SK-N-MC (cell line): ENCODE measurements around the gene RUNX1.

Source experiments
- DNase-seq: peaks from one replicate; pipeline ENCODE4 v3.0.0-alpha.2; 2011; ENCODE audit warnings: low read depth, low spot score
- H3K27ac ChIP-seq: fragments of 200-600 bp; sonication (generic); 2 replicates; pipeline ENCODE4 v1.5.1; 2016; ENCODE audit warnings: mixed run types
- H3K36me3 ChIP-seq: fragments of 200-600 bp; sonication (generic); 2 replicates; pipeline ENCODE4 v1.6.1; 2017; ENCODE audit warnings: antibody characterized with exemption, low read length, mixed read lengths; ENCODE audit not compliant: insufficient read depth
- H3K4me3 ChIP-seq: fragments of 200-600 bp; sonication (generic); 2 replicates; pipeline ENCODE4 v1.5.1; 2016
- H3K9ac ChIP-seq: fragments of 200-600 bp; sonication (generic); 2 replicates; pipeline ENCODE4 v1.8.0; 2017; ENCODE audit warnings: mixed run types, mixed read lengths; ENCODE audit not compliant: insufficient read length
- H3K9me3 ChIP-seq: fragments of 200-600 bp; sonication (generic); 2 replicates; pipeline ENCODE4 v1.6.1; 2017; ENCODE audit warnings: low read depth, mild to moderate bottlenecking, antibody characterized with exemption, low read length, moderate library complexity, mixed read lengths
- EZH2 ChIP-seq: fragments of 200-600 bp; sonication (generic); IDR thresholded peaks from one replicate; pipeline ENCODE4 v1.6.1; 2017; ENCODE audit warnings: antibody characterized with exemption
- FOXP2 ChIP-seq: optimal IDR thresholded peaks from 2 replicates; pipeline ENCODE3; 2011; ENCODE audit warnings: mild to moderate bottlenecking, moderate library complexity; ENCODE audit not compliant: insufficient read depth; ENCODE audit errors: extremely low read length, control extremely low read depth
- POLR2AphosphoS5 ChIP-seq: IDR thresholded peaks from 2 replicates; pipeline ENCODE4 v1.6.1; 2012; ENCODE audit warnings: mild to moderate bottlenecking, low read depth, low read length, borderline replicate concordance

Gene RUNX1

DNA sequence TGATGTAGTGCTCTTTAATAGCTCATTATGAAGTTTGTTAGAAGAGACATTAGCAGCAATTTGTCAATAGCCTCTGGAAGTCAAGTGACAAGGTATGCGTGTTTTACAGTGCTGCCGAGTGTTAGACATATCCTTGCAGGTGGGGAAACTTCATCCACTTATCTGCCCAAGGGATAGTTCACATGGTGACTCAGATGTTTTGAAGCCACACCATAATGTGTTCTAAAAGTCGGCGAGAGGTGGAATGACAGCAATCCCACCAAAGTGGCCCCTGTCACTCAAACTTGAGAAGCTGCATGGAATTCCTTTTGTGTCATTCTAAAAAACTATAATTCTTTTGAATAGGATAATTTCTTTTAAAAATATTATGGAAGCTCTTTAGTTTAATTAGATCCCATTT, 98.1 kb downstream of the RUNX1 start:
- Histone ChIP-seq H3K27ac (no peak overlapping the region), H3K9me3 (no peaks in the 10 kb centered on the region), H3K4me3 (no peak overlapping the region), H3K9ac (no peak overlapping the region), H3K36me3 (no peaks in the 10 kb centered on the region)
- no peak for TF ChIP-seq POLR2AphosphoS5
- TF ChIP-seq FOXP2: no peak
- no peak for TF ChIP-seq EZH2
- no peak for DNase-seq

GRCh38 chr21:34949499-34949898, 99.6 kb downstream of the RUNX1 start:
- TF ChIP-seq POLR2AphosphoS5: no peak
- no peak for TF ChIP-seq EZH2
- no peak for TF ChIP-seq FOXP2
- Histone ChIP-seq H3K9ac (no peak overlapping the region), H3K27ac (no peak overlapping the region), H3K36me3 (no peaks in the 10 kb centered on the region), H3K4me3 (no peak overlapping the region), H3K9me3 (no peaks in the 10 kb centered on the region)
- no peak for DNase-seq

DNA sequence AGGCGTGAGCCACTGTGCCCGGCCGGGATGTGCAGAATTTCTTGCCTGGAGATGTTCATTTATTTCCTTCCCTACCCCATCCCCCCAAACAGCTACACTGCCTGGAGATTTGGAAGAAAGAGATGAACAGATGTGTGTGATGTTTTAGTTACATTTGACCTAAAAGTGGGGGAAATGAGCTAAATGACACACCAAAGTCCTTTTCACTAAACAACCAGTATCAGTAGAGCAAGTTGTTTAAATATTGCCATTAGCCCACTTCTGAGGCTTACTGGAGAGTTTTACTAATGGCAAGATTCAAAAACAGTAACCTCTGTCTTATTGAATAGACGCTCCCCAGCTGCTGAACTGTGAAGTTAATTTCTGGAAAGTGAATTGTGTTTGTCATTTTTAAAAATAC, 100.1 kb downstream of the RUNX1 start:
- Histone ChIP-seq H3K9ac (no peak overlapping the region), H3K9me3 (no peaks in the 10 kb centered on the region), H3K27ac (no peak overlapping the region), H3K36me3 (no peaks in the 10 kb centered on the region), H3K4me3 (no peak overlapping the region)
- DNase-seq: no peak
- TF ChIP-seq FOXP2 (no peak), POLR2AphosphoS5 (no peak), EZH2 (no peak)

DNA sequence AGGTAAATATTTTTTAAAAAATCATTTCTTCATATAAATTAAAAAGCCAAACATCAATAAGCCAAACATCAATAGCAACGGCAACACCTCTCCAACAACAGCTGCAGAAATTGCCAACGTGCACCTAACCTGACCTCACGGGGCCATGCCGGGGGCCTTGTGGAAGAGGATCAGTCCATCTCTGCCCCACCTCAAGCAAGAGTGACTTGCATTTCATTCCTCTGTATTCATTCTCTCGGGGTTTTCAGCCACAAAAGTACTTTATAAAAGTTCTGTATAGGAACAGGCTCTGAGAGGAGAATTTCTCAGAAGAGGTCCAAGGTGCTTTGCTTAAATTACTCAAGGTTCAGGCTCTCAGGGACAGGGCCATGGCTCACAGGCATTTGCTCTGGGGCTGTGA, 100.9 kb downstream of the RUNX1 start:
- H3K4me3 ChIP-seq: no peak overlapping the region
- no peaks in the 10 kb centered on the region for H3K9me3 ChIP-seq
- no peak for TF ChIP-seq POLR2AphosphoS5
- TF ChIP-seq EZH2: no peak
- H3K36me3 ChIP-seq: no peaks in the 10 kb centered on the region
- no peak overlapping the region for H3K27ac ChIP-seq
- no peak overlapping the region for H3K9ac ChIP-seq
- DNase-seq: no peak

GRCh38 chr21:34946916-34947534, 102.1 kb downstream of the RUNX1 start:
- no peak overlapping the region for H3K4me3 ChIP-seq
- H3K9ac ChIP-seq: no peak overlapping the region
- no peaks in the 10 kb centered on the region for H3K36me3 ChIP-seq
- TF ChIP-seq POLR2AphosphoS5 (no peak), EZH2 (no peak), FOXP2 (no peak)
- no peak for DNase-seq
- no peaks in the 10 kb centered on the region for H3K9me3 ChIP-seq
- H3K27ac ChIP-seq: no peak overlapping the region

GRCh38 chr21:34946385-34946840, 102.7 kb downstream of the RUNX1 start:
- no peaks in the 10 kb centered on the region for H3K36me3 ChIP-seq
- no peak for DNase-seq
- no peak overlapping the region for H3K4me3 ChIP-seq
- TF ChIP-seq FOXP2 (no peak), EZH2 (no peak), POLR2AphosphoS5 (no peak)
- no peak overlapping the region for H3K27ac ChIP-seq
- no peak overlapping the region for H3K9ac ChIP-seq
- no peaks in the 10 kb centered on the region for H3K9me3 ChIP-seq

GRCh38 chr21:34945288-34945687, 103.8 kb downstream of the RUNX1 start:
- H3K36me3 ChIP-seq: no peaks in the 10 kb centered on the region
- no peak overlapping the region for H3K4me3 ChIP-seq
- no peak overlapping the region for H3K9ac ChIP-seq
- TF ChIP-seq EZH2 (no peak), FOXP2 (no peak), POLR2AphosphoS5 (no peak)
- DNase-seq: no peak
- no peaks in the 10 kb centered on the region for H3K9me3 ChIP-seq
- no peak overlapping the region for H3K27ac ChIP-seq

DNA sequence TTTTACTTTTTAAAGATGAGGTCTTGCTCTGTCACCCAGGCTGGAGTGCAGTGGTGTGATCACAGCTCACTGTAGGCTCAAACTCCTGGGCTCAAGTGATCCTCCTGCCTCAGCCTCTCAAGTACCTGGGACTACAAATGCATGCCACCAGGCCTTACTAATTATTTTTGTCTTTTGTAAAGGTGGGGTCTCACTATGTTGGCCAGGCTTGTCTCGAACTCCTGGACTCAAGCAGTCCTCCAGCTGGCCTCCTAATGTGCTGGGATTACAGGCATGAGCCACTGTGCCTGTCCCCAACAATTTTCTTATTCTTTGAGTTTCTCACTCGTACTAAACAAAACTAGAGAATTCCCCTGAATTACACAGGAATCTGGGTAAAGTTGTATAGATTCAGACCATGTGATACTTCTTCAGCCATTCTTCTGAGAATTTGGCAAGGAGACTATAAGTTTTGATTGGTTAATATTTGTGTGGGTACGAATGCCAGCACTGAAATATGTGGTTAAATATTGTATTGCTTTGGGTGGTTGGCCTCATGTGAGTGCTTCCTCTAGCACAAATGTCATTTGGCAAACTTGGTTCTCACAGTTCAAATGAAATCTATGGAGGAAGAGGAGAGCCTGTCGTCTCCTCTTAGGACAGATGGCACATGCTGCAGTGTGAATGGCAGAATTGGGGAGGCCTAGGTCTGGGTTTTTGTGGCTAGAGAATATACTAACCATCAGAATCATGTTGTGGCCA, 104.9 kb downstream of the RUNX1 start:
- H3K27ac ChIP-seq: no peak overlapping the region
- no peak overlapping the region for H3K4me3 ChIP-seq
- TF ChIP-seq EZH2: no peak
- no peak for TF ChIP-seq FOXP2
- no peak for TF ChIP-seq POLR2AphosphoS5
- H3K36me3 ChIP-seq: no peaks in the 10 kb centered on the region
- H3K9ac ChIP-seq: no peak overlapping the region
- no peak for DNase-seq
- no peaks in the 10 kb centered on the region for H3K9me3 ChIP-seq
